Measurements from ENCODE around the gene OR5B21.

OR5B21 gene

GRCh38 chr11:58471892-58472291 lies 36.0 kb downstream of the OR5B21 start:
- no peak for DNase-seq (ENCODE audit: low read depth in 1 of 2, low spot score in 1 of 2)
- in situ Hi-C loops (cut with HindIII; ENCODE audit: low pct_unique_long_range_greater_than_20kb, low sequenced_read_pairs) = no loop called here
- no peak for TF ChIP-seq JUND (IDR thresholded peaks at IDR 0.05; ENCODE audit: low read depth)

DNA sequence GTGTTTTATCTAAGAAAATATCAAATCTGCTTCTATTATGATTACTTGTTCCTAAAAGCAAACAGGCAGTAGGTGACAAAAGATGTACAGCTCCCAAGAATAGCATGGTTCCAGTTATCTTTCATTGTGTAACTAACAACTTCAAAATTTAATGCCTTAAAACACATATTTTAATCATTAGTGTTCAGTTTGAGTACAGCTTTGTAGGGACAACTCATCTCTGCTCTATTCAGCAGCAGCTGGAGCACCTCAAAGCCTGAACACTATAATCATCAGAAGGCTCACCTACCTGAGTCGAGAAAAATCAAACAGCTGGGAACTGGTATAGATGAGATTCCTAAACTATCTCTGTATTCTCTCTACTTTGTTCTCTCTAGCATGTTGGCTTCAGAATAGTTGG lies 41.6 kb downstream of the OR5B21 start:
- TF ChIP-seq JUND (IDR thresholded peaks at IDR 0.05; ENCODE audit: low read depth) = no peak
- in situ Hi-C loops (cut with HindIII; ENCODE audit: low pct_unique_long_range_greater_than_20kb, low sequenced_read_pairs) = no loop called here
- no peak for DNase-seq (ENCODE audit: low read depth in 1 of 2, low spot score in 1 of 2)

- no peak for TF ChIP-seq JUND (IDR thresholded peaks at IDR 0.05; ENCODE audit: low read depth)
- DNase-seq (ENCODE audit: low read depth in 1 of 2, low spot score in 1 of 2) = no peak
These were observed 42.2 kb downstream of the OR5B21 start for GRCh38 chr11:58465690-58466089.

More at GRCh38 chr11:58465690-58466089, 42.2 kb downstream of the OR5B21 start:
- in situ Hi-C loops (cut with HindIII; ENCODE audit: low pct_unique_long_range_greater_than_20kb, low sequenced_read_pairs) = no loop called here

All from T47D (cell line).